Stimulated activated CD8-positive, alpha-beta memory T cell treated with anti-CD3 and anti-CD28 coated beads, Interleukin-4, amount 100 ng/mL, for 24 hours (primary cell): ENCODE data around the gene C3orf80.
"Not testable (repeated sequence)": the region's sequence is repeated elsewhere in the genome, so short reads cannot be mapped to it uniquely, and the experiment has no call there.

Experiments used
- DNase-seq: peaks from one replicate; pipeline ENCODE4 v3.0.0-alpha.2; 2020; ENCODE audit warnings: low read depth

The C3orf80 gene

GRCh38 chr3:160225176-160226025, at the start of gene C3orf80:
C3orf80 (plus strand) TSS chr3:160225422; CDS start chr3:160225636, 214 bp downstream.
- DNase-seq: peak; percentile 31

DNA sequence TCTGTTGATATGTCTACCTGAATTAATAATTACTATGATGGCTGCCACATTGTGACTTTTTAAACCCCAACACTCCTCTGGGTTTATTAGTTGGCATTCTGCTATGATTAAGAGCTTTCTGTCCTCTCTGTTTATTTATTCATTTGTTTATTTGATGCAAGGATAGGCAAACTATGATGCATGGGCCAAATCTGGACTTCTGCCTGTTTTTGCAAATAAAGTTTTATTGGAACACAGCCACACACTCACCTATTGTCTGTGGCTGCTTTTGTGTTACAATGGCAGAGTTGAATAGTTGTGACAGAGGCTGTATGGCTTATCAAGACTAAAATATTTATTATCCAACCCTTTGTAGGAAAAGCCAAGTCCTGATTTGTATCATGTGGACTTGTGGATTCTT, 48.3 kb upstream of the C3orf80 start:
- DNase-seq: no peak

- DNase-seq: not testable (repeated sequence)
These were observed 46.6 kb upstream of the C3orf80 start for GRCh38 chr3:160178661-160179060.

DNA sequence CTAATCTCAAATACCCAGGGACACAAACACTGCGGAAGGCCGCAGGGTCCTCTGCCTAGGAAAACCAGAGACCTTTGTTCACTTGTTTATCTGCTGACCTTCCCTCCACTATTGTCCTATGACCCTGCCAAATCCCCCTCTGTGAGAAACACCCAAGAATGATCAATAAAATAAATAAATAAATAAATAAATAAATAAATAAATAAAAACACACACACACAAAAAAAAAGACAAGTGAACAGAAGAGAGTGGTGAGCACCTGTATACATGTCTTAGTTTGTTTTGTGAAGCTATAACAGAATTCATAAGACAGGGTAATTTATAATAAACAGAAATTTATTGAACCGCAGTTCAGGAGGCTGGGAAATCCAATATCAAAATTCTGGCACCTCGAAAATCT, 45.8 kb upstream of the C3orf80 start:
- not testable (repeated sequence) for DNase-seq

- DNase-seq: no peak
These were observed 45.3 kb upstream of the C3orf80 start for GRCh38 chr3:160179906-160180305.

GRCh38 chr3:160180581-160181216, 44.5 kb upstream of the C3orf80 start:
- no peak for DNase-seq

DNA sequence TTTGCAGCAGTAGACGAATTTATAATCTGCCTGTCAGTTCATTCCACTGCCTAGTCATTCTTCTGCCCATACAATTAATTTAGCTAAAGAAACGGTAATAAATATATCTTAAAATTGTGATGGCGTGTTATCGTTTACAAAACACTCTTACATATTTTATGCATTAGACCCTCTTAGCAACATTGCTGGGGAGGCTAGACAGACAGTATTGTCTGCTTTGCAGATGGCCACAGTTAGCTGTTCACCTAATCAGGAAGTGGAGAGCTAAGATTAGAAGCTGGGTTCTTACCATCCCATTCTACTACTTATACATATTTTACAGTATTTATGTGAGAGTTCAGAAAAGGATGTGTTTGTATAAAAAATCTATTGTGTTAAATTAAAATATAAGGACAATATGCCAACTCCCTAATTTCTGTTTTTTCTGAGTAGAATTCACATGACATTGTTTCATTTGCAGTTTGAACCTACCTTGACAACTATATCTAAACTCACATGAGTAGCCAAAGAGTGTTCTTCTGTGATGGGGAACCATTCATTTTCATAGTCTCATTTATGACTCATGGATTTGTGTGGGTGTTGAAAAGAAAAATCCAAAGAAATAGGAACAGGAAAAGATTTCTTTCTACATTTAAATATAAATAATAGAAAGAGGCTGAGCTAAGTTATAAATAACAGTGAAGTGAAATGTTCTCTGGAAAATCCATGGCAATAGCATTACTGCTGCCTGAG, 41.7 kb upstream of the C3orf80 start:
- DNase-seq: no peak

DNA sequence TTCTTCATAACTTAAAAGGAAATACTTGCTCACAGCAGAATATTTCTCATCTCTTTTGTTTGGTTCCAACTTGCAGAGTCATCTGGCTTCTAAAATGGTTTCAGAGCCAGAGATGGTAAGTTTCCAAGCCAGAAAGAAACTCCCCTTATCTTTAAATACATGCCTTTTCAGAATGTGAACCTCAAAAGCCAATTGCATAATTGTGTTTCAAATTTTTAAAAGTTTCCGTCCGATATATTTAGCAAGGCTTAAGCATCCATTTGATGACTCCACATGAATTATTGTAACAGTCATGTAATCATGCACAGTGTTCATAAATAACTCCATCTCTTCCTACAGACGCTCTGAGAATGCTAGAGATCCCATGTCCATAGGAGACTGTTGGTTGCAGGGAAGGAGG, 40.6 kb upstream of the C3orf80 start:
- DNase-seq: no peak

- no peak for DNase-seq
These were observed 39.5 kb upstream of the C3orf80 start for GRCh38 chr3:160185751-160186150.

GRCh38 chr3:160187288-160187687, 37.9 kb upstream of the C3orf80 start:
- no peak for DNase-seq

DNA sequence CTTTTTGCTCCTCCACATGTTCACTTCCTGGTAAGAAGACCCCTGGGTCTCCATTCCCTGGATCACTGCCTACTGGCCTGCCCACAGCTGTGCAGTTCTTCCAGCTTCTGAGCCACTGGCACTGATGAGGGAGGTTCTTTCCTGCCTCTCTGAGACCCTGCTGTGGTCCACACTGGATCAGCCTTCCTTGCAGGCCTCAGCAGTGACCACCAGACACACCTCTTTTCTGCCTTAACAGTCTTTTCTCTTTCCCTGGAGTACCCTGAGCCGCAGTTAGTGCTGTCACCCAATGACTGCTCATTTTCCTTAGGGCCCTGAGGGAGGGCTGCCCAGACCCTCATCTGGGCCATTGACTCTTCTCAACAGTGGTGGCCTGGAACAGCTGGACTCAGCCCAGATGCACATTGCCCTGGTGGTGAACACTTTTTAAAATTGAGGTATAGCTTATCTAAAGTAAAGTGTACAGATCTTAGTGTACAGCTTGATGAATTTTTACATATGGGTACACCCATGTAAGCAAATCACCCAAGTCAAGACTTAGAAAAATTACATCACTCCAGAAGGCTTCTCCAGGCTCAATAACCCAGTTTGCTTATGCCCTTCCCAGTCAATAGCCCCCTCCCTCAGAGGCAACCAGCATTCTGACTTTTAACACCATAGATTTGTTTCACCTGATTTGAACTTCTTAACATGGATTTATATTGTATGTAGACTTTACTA, 32.8 kb upstream of the C3orf80 start:
- no peak for DNase-seq

DNA sequence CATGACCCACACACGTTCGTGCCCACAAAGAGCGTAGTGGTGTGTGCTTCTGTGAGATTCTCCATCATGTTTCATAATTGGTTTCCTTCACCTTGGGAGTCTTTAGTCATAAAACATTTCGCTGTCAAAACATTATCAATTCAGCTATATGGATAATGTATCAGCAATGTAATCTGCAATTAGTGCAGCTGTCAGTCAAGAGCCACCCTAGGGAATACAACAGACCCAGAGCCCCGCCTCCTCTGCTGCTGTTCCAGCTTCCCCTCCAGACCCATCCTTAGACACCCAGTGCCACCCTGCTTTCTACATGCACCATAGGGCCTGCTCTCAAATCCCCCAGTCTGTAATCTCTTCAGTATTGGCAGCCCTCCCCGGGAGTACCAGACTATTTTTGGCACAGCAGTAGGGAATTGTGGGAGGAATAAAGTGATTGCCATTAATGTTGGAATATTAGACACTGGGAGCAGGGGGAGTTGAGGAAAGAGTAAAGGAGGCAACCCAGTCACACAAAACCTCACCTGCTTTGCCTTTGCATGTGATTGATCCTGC, 31.5 kb upstream of the C3orf80 start:
- DNase-seq: no peak

GRCh38 chr3:160194438-160194837, 30.8 kb upstream of the C3orf80 start:
- DNase-seq: no peak

DNA sequence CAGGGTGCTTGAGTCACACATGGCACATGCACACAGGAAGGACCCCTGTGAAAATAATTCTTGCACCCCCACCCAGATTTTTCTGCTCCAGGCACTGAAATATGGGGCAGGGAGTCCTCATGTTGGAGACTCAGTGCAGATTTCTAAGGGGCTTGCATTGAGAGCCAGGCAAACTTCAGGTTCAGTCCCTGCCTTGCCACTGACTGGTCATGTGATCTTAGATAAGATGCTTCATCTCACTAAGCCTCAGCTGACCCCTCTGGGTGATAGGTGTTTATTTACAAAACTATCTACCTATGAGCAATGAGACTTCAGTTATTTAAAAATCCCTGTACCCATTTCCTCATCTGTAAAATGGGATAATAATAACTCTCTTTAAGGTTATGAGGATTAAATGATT, 30.1 kb upstream of the C3orf80 start:
- DNase-seq: no peak

- DNase-seq: no peak
These were observed 28.6 kb upstream of the C3orf80 start for GRCh38 chr3:160196511-160197104.

DNA sequence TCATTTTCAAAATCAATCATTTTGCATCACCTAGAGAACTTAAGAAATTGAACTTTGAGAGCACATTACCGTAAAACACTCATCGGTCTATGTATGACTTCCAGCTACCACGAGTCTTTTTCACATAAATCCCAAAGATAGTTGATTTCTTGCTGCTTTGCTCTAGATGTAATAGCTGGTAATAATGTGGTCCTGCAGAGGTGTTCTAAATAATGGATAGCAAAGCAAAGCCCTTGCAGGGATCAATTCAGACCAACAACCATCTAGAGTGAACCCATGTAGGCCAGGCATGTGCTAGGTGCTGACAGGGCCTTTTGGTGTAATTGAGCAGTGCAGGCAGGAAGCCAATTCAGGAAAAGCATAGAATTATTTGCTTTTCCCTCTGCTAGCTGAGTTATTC, 26.1 kb upstream of the C3orf80 start:
- no peak for DNase-seq

- no peak for DNase-seq
These were observed 24.9 kb upstream of the C3orf80 start for GRCh38 chr3:160200353-160200752.

DNA sequence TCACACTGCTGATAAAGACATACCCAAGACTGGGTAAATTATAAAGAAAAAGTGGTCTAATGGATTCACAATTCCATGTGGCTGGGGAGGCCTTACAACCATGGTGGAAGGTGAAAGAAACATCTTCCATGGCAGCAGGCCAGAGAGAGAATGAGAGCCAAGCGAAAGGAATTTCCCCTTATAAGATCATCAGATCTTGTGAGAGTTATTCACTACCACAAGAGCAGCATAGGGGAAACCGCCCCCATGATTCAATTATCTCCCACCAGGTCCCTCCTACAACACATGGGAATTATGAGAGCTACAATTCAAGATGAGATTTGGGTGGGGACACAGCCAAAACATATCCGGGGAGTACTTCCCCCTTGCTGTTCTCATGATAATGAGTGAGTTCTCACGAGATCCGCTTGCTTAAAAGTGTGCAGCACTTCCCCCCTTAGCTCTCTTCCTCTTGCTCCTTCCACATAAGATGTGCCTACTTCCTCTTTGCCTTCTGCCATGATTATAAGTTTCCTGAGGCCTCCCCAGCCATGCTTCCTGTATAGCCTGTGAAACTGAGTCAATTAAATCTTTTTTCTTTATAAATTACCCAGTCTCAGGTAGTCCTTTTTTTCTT, 20.7 kb upstream of the C3orf80 start:
- DNase-seq: not testable (repeated sequence)

DNA sequence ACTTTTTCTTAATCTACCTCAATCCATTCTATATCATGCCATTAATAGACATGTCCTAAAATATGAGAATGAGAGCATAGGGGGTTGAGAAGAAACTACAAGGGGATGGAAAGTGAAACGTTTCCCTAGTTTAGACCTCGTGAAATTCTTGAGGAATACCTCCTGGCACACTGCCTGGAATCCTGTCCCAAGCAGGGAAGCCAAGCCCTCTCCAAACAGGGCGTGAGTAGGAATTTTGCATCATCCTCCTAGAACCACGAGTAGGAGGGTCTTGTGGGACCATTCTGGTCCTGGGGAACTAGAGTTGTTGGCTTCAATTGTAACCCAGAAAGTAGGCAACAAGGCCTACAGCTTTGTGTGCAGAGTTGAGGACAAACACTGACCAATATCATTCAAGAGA, 19.6 kb upstream of the C3orf80 start:
- DNase-seq: no peak

- DNase-seq: no peak
These were observed 14.9 kb upstream of the C3orf80 start for GRCh38 chr3:160210341-160210740.

DNA sequence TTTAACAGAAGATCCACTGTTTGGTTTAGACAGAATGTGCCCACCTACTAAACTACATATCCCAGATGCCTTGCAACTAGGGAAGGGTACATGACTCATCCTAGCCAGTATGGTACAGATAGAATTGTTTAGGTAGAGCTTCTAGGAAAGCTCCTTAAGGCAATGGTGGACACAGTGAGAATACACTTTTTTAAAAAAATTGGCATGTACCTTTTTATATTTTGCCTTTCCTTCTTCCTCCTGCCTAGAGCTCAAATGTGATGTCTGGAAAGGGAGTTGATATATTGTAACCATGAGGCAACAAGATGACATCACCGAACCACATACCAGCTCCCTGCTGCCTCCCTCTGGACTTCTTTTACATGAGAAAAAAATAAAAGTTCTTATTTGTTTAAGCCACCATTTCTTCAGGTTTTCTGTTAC, 14.4 kb upstream of the C3orf80 start:
- DNase-seq: no peak
